Left lung (tissue), 14 donors: ENCODE results near the gene IP6K1. TPM values are rescaled to one million over a fixed set of nuclear protein-coding genes. Genes with fewer than 3 reads are reported as not detected.
A peak's percentile ranks its signal among the peaks of the same experiment; 100 is the strongest.
"Not testable (repeated sequence)": the region's sequence is repeated elsewhere in the genome, so short reads cannot be mapped to it uniquely, and the experiment has no call there.

Experiments used
- ATAC-seq: fragments of 200-7000 bp; cut with Tn5 transposase; one replicate; pipeline ENCODE4 v1.9.1; 2020; ENCODE audit warnings: moderate library complexity
- DNase-seq, 4 donors: peaks; one replicate each; pipeline ENCODE4 v3.0.0-alpha.2; 2013 to 2020
- H3K27ac ChIP-seq, 2 donors: fragments of 200-600 bp; sonication (generic) in 1 of 2; one replicate each; pipeline versions ENCODE4 v1.5.0 to v1.8.0; 2020 to 2021
- H3K27me3 ChIP-seq, 2 donors: fragments of 200-600 bp; sonication (generic) in 1 of 2; one replicate each; pipeline versions ENCODE4 v1.5.0 to v1.8.0; 2020 to 2021
- H3K36me3 ChIP-seq, 2 donors: fragments of 200-600 bp; sonication (generic) in 1 of 2; one replicate each; pipeline versions ENCODE4 v1.5.0 to v1.8.0; 2020 to 2021
- H3K4me1 ChIP-seq, 2 donors: fragments of 200-600 bp; one replicate each; pipeline ENCODE4 v1.8.0; 2021
- H3K4me3 ChIP-seq, 2 donors: fragments of 200-600 bp; sonication (generic) in 1 of 2; one replicate each; pipeline versions ENCODE4 v1.5.0 to v1.8.0; 2020 to 2021; ENCODE audit warnings: mild to moderate bottlenecking in 1 of 2
- H3K9me3 ChIP-seq, 2 donors: fragments of 200-600 bp; sonication (generic) in 1 of 2; one replicate each; pipeline versions ENCODE4 v1.5.0 to v1.8.0; 2020 to 2021
- intact Hi-C, 2 donors: fragments of 100-400 bp; cut with DNase I; formaldehyde crosslinking; loops; one replicate each; pipeline versions ENCODE4 v1.11.2 to v1.14.2; 2022
- long read RNA-seq, 12 donors: library from polyadenylated mRNA in 2 of 12; unstranded in 2 of 12; transcript quantifications; one replicate each; pipeline ENCODE4 v2.0.0 and lab custom pipeline, GENCODE V29; 2019 to 2026
- polyA plus RNA-seq, 6 donors: library from polyadenylated mRNA; unstranded; fragments of 120-200 nt; gene quantifications; one replicate each; pipeline ENCODE4 v1.2.1, GENCODE V29; 2013; ENCODE audit not compliant: insufficient read length in 6 of 6
- total RNA-seq, 2 donors: library from RNA; stranded (reverse); fragmentation: NEBNext Ultra II Directional; extraction: Animal tissue kit (Norgen Biotek cat#: 25700); gene quantifications; one replicate each; pipeline ENCODE4 v1.2.1, GENCODE V29; 2021
- TF ChIP-seq, protein P1 (sequence below), 2 donors: fragments of 200-600 bp; sonication (generic) in 1 of 2; IDR thresholded peaks; one replicate each; pipeline versions ENCODE4 v1.5.0 to v1.8.0; 2021; ENCODE audit warnings: antibody characterized with exemption in 2 of 2
- donor health status: DM: no; HTN: yes; CAD: no.
- donor health status: DM: no; HTN: no; CAD: no.

IP6K1 gene
- total RNA-seq (10 to 100 TPM; 42.1 to 42.7 TPM), polyA plus RNA-seq (10 to 100 TPM; 31.8 to 51.2 (median 47.3) TPM)
- long read RNA-seq, donor 1, full-length matches to known transcripts = 15 of 15 reads
- long read RNA-seq, donor 1, partial matches to known transcripts = 0 of 15 reads
- long read RNA-seq, donor 1, other reads (novel, unspliced or antisense) = 0 of 15 reads
- long read RNA-seq, donor 2, full-length matches to known transcripts = 14 of 14 reads
- long read RNA-seq, donor 2, partial matches to known transcripts = 0 of 14 reads
- long read RNA-seq, donor 2, other reads (novel, unspliced or antisense) = 0 of 14 reads
- long read RNA-seq, donor 3, full-length matches to known transcripts = 11 of 11 reads
- long read RNA-seq, donor 3, partial matches to known transcripts = 0 of 11 reads
- long read RNA-seq, donor 3, other reads (novel, unspliced or antisense) = 0 of 11 reads
- long read RNA-seq, donor 4, full-length matches to known transcripts = 4 of 12 reads
- long read RNA-seq, donor 4, partial matches to known transcripts = 1 of 12 reads
- long read RNA-seq, donor 4, other reads (novel, unspliced or antisense) = 7 of 12 reads
- long read RNA-seq, donor 5, full-length matches to known transcripts = 14 of 64 reads
- long read RNA-seq, donor 5, partial matches to known transcripts = 50 of 64 reads
- long read RNA-seq, donor 5, other reads (novel, unspliced or antisense) = 0 of 64 reads
- long read RNA-seq, donor 6, full-length matches to known transcripts = 4 of 4 reads
- long read RNA-seq, donor 6, partial matches to known transcripts = 0 of 4 reads
- long read RNA-seq, donor 6, other reads (novel, unspliced or antisense) = 0 of 4 reads
- long read RNA-seq, donor 7, full-length matches to known transcripts = 5 of 5 reads
- long read RNA-seq, donor 7, partial matches to known transcripts = 0 of 5 reads
- long read RNA-seq, donor 7, other reads (novel, unspliced or antisense) = 0 of 5 reads
- long read RNA-seq, donor 8, full-length matches to known transcripts = 11 of 11 reads
- long read RNA-seq, donor 8, partial matches to known transcripts = 0 of 11 reads
- long read RNA-seq, donor 8, other reads (novel, unspliced or antisense) = 0 of 11 reads
- long read RNA-seq, donor 9 = 0 reads
- long read RNA-seq, donor 10, full-length matches to known transcripts = 4 of 8 reads
- long read RNA-seq, donor 10, partial matches to known transcripts = 1 of 8 reads
- long read RNA-seq, donor 10, other reads (novel, unspliced or antisense) = 3 of 8 reads
- long read RNA-seq, donor 11, full-length matches to known transcripts = 19 of 19 reads
- long read RNA-seq, donor 11, partial matches to known transcripts = 0 of 19 reads
- long read RNA-seq, donor 11, other reads (novel, unspliced or antisense) = 0 of 19 reads
- long read RNA-seq, donor 12, full-length matches to known transcripts = 8 of 8 reads
- long read RNA-seq, donor 12, partial matches to known transcripts = 0 of 8 reads
- long read RNA-seq, donor 12, other reads (novel, unspliced or antisense) = 0 of 8 reads

DNA sequence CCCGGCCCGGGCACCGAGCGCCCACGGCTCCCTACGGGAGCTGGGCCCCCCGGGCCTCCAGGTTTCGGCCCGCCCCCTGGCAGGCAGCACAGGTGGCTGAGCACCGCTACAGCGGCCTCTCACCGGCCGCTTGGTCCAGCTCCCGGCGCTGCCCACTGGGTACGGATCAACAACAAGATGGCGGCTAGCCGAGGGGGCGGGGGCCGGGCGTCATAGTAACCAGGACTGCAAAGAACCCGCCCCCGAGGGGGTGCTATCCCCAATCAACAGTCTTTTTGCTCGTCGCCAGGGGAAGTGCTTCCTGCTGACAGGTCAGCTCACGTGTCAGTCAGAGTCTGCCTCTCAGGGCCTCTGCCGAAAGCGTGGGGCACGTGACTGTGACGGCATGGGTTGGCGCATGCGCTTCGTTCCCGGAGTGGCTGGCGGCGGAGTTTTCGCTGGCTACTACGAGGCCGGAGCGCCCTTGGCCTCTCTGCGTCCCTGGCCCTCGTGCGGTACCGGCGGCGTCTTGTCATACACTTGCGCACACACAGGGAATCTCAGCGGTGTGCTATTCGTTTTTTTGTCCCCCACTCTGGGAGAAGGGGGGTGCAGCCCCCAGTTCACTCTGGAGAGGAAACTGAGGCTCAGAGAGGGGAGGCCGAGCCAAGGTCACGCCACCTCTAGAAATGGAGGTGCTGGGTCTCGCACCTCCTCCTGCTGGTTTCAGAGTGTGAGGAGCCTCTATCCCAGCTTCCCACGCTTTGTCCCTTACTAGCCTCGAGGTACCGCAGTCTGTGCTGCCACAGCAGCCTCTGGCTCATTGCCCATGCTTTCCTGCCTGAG lies at the start of gene IP6K1:
IP6K1 (minus strand) TSS at position 186 of the 825 bp plus-strand sequence. CDS start 38,502 bp downstream, outside the sequence.
- TF ChIP-seq, protein P1, sequence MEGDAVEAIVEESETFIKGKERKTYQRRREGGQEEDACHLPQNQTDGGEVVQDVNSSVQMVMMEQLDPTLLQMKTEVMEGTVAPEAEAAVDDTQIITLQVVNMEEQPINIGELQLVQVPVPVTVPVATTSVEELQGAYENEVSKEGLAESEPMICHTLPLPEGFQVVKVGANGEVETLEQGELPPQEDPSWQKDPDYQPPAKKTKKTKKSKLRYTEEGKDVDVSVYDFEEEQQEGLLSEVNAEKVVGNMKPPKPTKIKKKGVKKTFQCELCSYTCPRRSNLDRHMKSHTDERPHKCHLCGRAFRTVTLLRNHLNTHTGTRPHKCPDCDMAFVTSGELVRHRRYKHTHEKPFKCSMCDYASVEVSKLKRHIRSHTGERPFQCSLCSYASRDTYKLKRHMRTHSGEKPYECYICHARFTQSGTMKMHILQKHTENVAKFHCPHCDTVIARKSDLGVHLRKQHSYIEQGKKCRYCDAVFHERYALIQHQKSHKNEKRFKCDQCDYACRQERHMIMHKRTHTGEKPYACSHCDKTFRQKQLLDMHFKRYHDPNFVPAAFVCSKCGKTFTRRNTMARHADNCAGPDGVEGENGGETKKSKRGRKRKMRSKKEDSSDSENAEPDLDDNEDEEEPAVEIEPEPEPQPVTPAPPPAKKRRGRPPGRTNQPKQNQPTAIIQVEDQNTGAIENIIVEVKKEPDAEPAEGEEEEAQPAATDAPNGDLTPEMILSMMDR (IDR thresholded peaks at IDR 0.05) = peak in 1 of 2 donors; percentile 22
- ATAC-seq (peak; percentile 99), DNase-seq (peak; percentile 99 to 100 (median 100))
- peak within 1 kb of the TSS; percentile 70 to 85 for H3K4me3 ChIP-seq
- peaks cover 0 to 23% of the 10 kb centered on the region in 2 donors for H3K36me3 ChIP-seq
- intact Hi-C loops = no loop called here
- no peaks in the 10 kb centered on the region for H3K27me3 ChIP-seq
- H3K4me1 ChIP-seq = peaks cover 10 to 40% of the 10 kb centered on the region in 2 donors
- peak within 1 kb of the TSS; percentile 91 to 95 for H3K27ac ChIP-seq
- no peaks in the 10 kb centered on the region for H3K9me3 ChIP-seq

DNA sequence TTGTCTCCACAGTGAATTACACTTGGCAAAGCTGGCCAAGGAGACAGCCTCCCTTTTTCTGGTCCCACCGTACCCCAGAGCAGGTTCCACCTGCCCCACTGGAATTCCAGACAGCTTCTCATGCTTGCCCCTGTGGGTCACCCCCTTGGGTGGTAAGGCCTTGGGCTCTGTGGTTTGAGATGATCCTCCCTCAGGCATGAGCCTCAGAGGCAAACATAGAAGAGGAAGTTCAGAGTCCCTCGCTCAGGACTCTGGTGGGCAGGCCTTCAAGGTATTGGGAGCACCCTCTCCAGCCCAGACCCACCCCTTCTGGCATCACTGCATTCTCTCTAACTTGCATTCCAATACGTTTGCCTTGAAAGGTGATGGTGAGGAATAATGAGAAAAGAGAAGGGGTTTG lies 45.0 kb upstream of the IP6K1 start:
- Histone ChIP-seq H3K4me3 (no peak overlapping the region), H3K9me3 (no peaks in the 10 kb centered on the region), H3K27me3 (no peaks in the 10 kb centered on the region), H3K27ac (no peak overlapping the region), H3K4me1 (no peaks in the 10 kb centered on the region), H3K36me3 (peaks cover 0 to 25% of the 10 kb centered on the region in 2 donors)
- DNase-seq = no peak
- TF ChIP-seq, protein P1 (IDR thresholded peaks at IDR 0.05) = no peak
- no peak for ATAC-seq
- intact Hi-C loops = loop anchor here in 1 of 2 donors (10.0 kb wide), 1 partner anchor 117 kb away; the partner anchor contains the start of gene AMIGO3

- H3K9me3 ChIP-seq = no peaks in the 10 kb centered on the region
- no peak for ATAC-seq
- no peak for DNase-seq
- intact Hi-C loops = no loop called here
- peaks cover 0 to 14% of the 10 kb centered on the region in 2 donors for H3K36me3 ChIP-seq
- no peak overlapping the region for H3K4me3 ChIP-seq
- TF ChIP-seq, protein P1 (IDR thresholded peaks at IDR 0.05) = no peak
- H3K27ac ChIP-seq = no peak overlapping the region
- H3K4me1 ChIP-seq = no peaks in the 10 kb centered on the region
- H3K27me3 ChIP-seq = no peaks in the 10 kb centered on the region
Measured at GRCh38 chr3:49826016-49826415, 39.7 kb upstream of the IP6K1 start.

GRCh38 chr3:49823131-49823530 lies 36.8 kb upstream of the IP6K1 start:
- ATAC-seq, intact Hi-C loops, H3K4me1 ChIP-seq, H3K9me3 ChIP-seq, H3K36me3 ChIP-seq, DNase-seq, H3K27ac ChIP-seq, H3K27me3 ChIP-seq, H3K4me3 ChIP-seq: not testable (repeated sequence)
